ELR (cell line): ENCODE data around the gene TMEM119.
A peak's percentile ranks its signal among the peaks of the same experiment; 100 is the strongest.

ENCODE experiments used
- DNase-seq: peaks from one replicate; pipeline ENCODE4 v3.0.0-alpha.2; 2015; ENCODE audit warnings: low read depth

The TMEM119 gene

GRCh38 chr12:108616359-108616758 is 18.5 kb upstream of the TMEM119 start:
- no peak for DNase-seq

- no peak for DNase-seq
These were observed 18.0 kb upstream of the TMEM119 start for GRCh38 chr12:108615918-108616317.

GRCh38 chr12:108614639-108615038 is 16.8 kb upstream of the TMEM119 start:
- no peak for DNase-seq

- DNase-seq = no peak
These were observed 16.2 kb upstream of the TMEM119 start for GRCh38 chr12:108614041-108614440.

GRCh38 chr12:108613548-108613947 is 15.7 kb upstream of the TMEM119 start:
- no peak for DNase-seq

- DNase-seq = no peak
These were observed 15.0 kb upstream of the TMEM119 start for GRCh38 chr12:108612788-108613282.

GRCh38 chr12:108611884-108612415 is 14.1 kb upstream of the TMEM119 start:
- peak; percentile 92 for DNase-seq

GRCh38 chr12:108610856-108611605 is 13.1 kb upstream of the TMEM119 start:
- DNase-seq = no peak

GRCh38 chr12:108610336-108610815 is 12.5 kb upstream of the TMEM119 start:
- no peak for DNase-seq

GRCh38 chr12:108609537-108610335 is 11.9 kb upstream of the TMEM119 start:
- no peak for DNase-seq

GRCh38 chr12:108608616-108609015 is 10.7 kb upstream of the TMEM119 start:
- DNase-seq = no peak

- DNase-seq = no peak
These were observed 10.2 kb upstream of the TMEM119 start for GRCh38 chr12:108607981-108608600.

- DNase-seq = no peak
These were observed 8.6 kb upstream of the TMEM119 start for GRCh38 chr12:108606492-108606891.

GRCh38 chr12:108605690-108606406 is 8.0 kb upstream of the TMEM119 start:
- DNase-seq = no peak

- peak; percentile 44 for DNase-seq
These were observed 7.3 kb upstream of the TMEM119 start for GRCh38 chr12:108605000-108605689.

- DNase-seq = no peak
These were observed 6.5 kb upstream of the TMEM119 start for GRCh38 chr12:108604208-108604941.

- no peak for DNase-seq
These were observed 5.9 kb upstream of the TMEM119 start for GRCh38 chr12:108603743-108604142.

- no peak for DNase-seq
These were observed 5.3 kb upstream of the TMEM119 start for GRCh38 chr12:108602976-108603704.

GRCh38 chr12:108602209-108602705 is 4.4 kb upstream of the TMEM119 start:
- DNase-seq = no peak

GRCh38 chr12:108600702-108601007 is 2.8 kb upstream of the TMEM119 start:
- no peak for DNase-seq
